NCI-H1092 (cell line): ENCODE measurements around the gene EPB41L4B.
"Not testable (repeated sequence)": the region's sequence is repeated elsewhere in the genome, so short reads cannot be mapped to it uniquely, and the experiment has no call there.

ENCODE experiments used
- DNase-seq: peaks from one replicate; lab custom pipeline; 2025; lab: John Stamatoyannopoulos, UW

Gene EPB41L4B

DNA sequence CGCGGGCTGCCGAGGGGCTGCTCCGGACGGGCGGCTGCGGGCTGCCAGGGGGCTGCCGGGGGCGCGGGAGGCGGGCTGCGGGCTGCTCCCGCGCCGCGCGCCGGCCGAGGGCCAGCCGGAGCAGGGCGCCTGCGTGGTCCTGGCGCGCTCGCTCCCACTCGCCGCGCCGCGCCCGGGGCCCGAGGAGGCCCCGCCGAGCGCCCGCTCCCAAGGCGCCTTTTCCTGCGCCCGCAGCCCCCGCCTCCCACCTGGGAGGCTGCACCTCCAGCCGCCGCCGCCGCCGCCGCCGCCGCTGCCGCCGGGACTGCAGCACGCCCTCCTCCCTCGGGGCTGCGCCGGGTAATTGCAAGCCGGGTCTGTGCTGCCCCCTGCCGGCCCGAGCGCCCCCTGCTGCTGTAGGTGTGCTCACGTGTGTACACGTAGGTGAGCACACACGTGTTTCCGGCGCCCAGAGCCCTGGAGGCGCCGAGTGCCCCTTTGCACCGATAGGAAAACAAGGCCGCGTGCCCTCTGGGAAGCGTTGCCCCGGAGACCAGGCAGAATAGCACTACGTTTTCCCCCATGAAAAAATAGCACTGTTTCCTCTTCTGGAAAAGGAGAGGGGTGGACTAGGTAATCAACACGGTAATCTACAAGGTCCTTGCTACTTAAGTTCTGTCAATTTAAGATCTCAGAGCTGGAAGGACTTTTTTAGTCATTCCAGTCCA, at the start of gene EPB41L4B:
TSS of gene EPB41L4B (minus strand) at position 318 of the 707 bp plus-strand sequence. CDS start 613 bp downstream, outside the sequence.
- peak; percentile 80 for DNase-seq

DNA sequence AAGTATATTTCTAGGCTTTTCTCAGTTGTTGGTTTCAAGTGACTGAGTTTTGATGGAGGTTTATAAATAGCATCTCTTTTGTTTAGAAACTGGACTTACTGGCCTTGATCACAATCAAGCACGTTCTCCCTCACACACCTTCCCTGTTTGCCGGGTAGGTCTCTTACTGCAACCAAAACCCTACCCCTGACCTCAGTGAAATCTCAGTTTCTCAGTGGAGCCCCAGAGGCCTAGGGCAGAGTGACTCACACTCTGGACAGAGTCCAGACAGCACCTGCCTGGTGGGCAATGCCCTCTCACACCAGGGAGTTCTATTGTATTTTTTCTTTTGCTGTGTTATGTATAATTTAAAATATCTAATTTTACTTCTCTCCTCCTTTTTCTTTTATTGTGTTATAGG, 48.4 kb upstream of the EPB41L4B start:
- DNase-seq: no peak

DNA sequence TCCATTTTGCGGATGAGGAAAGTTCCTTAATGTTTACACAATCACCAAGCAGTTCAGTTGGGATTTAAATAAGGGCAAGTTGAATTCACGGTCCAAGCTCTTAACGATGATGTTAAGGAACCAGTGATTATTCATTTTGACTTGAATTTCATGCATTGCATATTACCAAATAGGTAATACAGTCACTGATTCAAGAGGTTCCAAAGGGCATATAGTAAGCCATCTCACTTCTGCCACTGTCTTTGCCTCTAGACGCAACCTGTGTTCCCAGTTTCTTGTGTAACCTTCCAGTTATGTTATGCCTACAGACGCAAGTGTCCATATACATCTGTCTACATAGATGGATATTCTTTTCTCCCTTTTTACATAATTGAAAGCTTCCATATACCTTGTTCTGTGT, 39.9 kb upstream of the EPB41L4B start:
- no peak for DNase-seq

DNA sequence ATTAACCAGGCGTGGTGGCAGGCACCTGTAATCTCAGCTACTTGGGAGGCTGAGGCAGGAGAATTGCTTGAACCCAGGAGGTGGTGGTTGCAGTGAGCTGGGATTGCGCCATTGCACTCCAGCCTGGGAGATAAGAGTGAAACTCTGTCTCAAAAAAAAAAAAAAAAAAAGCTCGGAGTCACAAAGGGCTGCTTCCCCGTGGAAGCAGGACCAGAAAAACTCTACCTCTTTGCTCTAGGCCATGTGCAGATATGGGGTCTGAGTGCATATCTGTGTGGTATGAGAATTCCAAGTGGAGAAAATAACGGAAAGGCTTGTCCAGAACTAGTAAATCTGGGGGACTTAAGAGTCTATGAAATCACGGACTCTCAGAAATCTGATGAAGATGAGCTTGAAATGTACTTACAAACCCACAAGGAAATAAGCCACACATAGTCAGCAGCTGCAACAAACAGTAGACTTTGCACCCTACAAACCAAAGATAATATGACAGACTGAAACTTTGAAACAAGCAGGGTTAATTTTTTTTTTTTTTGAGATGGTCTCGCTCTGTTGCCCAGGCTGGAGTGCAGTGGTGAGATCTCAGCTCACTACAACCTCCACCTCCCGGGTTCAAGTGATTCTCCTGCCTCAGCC, 38.2 kb upstream of the EPB41L4B start:
- not testable (repeated sequence) for DNase-seq

DNA sequence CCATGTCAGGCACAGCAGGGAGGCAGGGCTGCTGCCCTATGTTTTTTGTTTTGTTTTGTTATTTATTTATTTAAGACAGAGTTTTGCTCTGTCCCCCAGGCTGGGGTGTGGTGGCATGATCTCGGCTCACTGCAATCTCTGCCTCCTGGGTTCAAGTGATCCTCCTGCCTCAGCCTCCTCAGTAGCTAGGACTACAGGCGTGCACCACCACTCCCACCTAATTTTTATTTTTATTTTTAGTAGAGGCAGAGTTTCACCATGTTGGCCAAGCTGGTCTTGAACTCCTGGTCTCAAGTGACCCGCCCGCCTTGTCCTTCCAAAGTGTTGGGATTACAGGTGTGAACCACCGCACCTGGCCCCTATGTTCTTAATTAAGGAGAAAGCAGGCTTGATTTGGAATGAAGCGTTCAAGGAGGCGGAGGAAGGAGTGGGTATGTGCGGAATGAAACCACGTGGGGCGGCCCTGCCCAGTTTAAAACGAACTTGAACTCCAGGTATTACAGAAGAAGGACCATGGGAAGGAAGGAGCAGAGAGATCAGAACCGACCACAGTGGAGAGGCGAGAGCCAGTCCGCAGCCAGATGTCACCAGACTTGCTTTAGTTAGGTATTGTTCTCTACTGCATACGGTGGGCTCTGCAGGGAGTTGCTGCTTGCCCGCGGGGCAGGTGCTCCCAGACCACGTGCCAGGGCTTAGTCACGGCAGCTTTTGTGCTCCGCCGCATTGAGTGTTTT, 34.9 kb upstream of the EPB41L4B start:
- peak; percentile 22 for DNase-seq

DNA sequence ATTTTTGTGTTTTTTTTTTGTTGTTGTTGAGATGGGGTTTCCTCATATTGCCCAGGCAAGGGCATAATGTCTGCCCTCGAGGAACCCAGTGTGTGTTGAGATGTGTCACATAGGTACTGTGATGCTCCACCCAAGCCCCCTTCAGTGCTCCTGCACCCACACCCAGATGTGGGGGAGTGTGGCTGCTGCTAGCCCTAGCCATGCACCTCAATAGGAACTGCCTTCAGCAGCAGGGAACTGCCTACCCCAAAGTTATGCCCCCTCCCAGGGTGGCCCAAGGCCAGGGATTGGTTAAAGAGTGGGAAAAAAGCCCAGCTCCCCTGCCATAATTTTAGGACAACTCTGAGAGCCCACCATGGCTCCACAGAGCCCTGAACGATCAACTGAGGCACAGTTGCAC, 33.3 kb upstream of the EPB41L4B start:
- DNase-seq: no peak

DNA sequence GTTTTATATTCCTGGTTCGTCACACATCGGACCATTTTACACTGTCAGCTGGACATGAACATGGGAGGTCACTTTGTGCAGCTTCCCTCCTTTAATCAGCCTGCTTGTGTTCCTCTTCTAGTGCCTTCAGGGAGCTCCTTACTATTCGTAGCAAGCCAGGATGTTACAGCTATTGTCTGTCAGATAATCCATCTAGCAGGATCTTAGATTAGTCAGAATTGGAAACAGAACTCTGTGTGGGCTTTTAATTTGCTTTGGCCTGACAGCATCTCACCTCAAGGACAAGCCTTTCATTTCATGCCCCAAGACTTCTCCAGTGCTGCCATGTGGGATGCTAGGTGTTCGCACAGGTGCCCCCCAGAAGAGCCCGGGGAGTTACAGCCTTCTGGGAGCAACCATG, 30.2 kb upstream of the EPB41L4B start:
- no peak for DNase-seq

DNA sequence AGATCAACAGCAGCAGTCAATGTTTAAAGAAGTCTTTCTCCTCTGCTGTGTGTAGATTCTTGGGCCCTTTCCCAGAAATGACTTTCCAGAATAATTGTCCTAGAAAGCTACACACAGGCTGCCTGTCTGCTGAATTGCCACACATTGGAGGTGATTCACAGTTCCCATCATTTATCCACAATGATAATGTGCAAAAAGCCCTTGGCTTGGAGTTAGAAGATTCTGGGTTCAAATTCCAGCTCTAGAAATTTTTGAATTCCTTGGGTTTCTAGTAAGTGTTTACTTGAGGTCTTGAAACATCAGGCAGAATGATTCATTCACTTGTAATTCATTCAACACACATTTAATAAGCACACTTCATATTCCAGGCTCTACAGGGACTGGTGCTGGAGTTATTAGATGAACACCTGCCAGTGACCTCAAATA, 28.6 kb upstream of the EPB41L4B start:
- DNase-seq: no peak

DNA sequence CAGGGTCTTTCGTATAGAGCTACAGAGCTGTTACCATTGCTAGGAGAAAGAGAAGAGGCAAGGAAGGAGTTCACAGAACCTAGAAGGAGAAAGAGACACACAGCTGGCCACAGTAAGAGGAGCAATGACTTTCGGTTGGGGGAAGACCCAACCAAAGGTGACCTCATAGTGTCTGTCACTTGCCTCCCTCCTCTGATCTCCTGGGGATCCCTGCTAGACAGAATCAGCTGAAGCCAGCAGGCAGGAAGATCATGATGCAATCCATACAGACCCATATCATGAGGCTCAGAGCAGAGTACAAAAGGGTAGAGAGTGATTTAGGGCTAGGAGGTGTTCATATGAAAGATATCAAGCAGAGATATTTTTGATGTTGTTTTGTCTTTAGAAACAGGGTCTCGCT, 26.0 kb upstream of the EPB41L4B start:
- no peak for DNase-seq

DNA sequence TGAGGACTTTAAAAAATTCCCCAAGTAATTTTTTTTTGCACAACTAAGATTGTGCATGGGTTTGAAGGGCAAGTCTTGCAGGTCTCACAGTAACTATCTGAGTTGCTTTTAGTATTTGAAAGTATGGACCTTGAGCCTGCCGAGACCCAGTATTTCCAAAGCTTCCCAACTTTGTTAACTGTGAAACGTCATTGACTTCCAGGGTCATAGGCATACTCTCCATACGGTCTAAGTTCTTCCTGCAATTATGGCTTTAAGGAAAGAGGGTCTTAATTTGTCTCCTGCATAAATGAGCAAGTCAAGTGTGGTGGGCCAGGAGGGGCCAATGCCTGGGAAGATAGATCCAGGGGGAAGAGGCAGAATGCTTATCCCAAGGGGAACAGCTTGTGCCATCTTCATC, 24.0 kb upstream of the EPB41L4B start:
- no peak for DNase-seq

DNA sequence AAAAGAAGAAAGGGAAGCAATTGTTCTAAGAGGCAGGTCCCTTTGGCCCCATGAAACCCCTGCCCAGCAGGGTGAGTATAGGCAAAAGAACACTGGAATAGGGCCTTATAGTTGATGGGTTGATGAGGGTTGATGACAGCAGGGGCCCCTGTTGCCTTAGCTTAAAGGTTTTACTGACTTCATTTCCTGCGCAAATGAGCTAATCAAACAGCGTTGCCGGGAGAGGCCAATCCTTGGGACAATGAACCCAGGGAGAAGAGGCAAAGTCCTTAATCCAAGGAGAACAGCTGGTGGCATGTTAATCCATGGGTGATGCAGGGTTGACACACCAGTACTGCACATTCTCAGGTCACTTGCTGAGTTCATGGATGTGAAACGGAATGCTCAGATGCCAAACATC, 22.0 kb upstream of the EPB41L4B start:
- no peak for DNase-seq

DNA sequence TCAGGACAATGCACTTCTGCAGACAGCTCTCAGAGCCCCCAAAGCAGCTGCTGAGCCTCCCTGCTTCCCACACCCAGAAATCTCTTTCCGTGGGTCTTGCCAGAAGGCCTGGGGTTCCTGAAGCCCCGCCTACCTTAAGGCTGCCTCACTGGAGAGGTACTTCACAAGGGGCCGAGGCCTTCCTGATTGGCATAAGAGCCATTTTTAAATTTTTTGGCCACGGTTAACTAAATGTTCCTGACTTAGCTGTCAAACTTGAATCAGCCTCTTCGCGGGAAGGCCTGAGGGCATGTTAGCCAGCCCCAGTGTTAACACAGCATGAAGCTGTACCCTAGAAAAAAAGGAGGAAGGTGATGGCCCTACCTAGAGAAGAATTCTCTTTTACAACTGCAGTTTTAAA, 20.7 kb upstream of the EPB41L4B start:
- no peak for DNase-seq

DNA sequence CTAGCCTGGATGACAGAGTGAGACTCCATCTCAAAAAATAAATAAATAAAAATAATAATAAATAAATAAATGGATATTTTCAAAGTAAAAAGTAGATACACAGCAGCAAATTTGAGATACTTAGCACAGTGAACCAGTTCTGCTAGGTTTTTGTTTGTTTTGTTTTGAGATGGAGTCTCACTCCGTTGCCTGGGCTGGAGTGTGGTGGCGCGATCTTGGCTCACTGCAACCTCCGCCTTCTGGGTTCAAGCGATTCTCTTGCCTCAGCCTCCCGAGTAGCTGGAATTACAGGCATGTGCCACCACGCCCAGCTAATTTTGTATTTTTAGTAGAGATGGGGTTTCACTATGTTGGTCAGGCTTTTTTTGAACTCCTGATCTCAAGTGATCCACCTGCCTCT, 20.1 kb upstream of the EPB41L4B start:
- not testable (repeated sequence) for DNase-seq

DNA sequence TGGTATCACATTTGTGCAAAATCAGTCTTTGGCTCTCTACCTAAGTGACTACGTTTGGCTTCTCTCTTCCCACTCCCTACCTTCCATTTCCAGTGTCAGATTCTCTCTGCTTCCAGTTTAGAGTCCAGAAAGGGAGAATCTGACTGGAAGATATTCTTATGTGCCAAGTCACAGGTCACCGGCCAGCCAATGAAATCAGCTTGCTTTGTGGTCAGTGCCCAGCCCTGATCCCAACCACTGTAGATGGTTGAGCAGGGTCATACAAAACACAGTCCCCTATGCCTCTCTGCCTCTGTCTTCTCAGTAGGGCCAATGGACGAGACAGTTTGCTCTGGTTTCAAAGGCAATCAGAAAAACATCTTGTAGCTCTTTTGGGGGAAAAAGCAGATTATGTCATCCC, 15.6 kb upstream of the EPB41L4B start:
- DNase-seq: no peak

DNA sequence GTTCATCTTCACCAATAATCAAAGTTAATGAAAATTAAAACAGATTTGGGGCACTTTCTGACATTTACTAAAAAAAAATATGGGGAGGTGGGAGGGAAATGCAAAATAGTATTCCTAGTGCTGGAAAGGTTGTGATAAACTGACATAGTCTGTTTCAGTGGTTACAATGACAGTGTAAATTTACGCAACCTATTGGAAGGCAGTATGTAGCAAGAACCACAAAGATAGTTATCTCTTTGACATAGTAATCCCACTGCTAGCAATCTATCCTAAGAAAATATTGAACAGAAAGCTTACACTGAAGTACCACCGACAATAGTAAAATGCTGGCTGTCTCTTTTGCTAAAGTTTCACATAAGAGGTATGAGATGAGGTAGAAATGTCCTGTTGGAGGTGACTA, 15.1 kb upstream of the EPB41L4B start:
- DNase-seq: no peak

DNA sequence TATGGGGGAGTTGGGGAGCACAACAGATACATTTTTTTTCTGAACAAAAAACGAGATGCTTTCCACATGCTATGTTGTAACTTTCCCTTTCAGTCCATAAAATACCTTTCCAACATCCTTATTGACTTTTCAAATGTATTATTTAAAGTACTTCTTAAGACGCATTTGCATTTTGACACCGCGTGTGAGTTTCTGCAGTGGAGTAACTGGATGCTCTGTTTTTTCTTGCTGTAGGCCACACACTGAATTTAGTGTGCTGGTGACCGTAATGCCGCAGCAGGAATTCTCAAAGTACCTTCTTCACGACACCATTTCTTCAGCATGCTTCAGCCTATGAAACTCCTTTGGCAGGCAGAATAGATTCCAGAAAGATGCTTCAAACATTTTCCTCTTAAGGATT, 14.3 kb upstream of the EPB41L4B start:
- DNase-seq: no peak

DNA sequence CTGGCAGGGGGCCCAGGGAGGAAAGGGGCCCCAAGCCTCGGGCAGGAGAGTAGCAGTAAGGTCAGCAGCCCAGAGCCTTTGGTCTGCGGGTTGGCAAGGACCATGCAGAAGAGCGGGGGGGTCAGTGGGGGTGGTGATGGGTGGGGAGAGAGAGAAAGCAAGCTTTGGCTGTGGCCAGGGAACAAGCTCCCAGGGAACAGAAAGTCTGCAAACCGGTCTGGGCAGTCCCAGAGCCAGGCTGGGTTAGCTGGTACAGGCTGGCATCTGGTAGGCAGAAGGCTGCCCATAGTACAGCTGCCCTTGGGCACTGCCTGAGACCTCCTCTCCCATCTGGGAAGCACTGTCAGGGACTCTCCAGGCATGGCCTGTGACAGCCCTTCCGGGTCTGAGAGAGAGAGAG, 10.5 kb upstream of the EPB41L4B start:
- DNase-seq: no peak

DNA sequence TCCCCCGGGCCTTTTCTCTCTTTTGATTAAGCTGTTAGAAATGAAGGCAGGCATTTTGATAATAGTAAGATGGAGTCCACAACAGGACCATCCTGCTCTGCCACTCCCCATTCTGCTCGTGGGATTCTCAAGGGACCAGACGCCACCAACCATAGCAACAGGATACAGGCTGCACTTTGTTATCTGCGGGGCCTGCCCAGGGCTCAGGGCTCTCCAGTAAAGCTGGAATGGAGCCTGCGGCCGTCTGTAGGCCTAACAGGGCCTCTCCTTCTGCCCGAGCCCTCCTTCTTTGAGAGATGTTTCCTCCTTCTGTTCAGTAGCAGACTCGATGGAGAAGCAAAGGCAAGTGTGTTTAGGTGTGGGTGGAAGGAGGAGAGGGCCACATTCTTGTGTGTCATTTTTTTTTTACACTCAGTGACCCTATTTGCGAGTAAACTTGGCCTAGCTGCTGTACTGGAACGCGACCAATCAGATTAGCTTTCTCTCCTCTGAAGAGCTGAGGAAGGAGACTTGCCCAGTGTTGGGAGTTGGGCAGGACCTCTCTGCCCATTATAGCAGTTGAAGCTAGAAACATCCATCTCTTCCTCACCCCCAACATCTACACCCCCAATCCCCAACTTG, 8.9 kb upstream of the EPB41L4B start:
- no peak for DNase-seq

DNA sequence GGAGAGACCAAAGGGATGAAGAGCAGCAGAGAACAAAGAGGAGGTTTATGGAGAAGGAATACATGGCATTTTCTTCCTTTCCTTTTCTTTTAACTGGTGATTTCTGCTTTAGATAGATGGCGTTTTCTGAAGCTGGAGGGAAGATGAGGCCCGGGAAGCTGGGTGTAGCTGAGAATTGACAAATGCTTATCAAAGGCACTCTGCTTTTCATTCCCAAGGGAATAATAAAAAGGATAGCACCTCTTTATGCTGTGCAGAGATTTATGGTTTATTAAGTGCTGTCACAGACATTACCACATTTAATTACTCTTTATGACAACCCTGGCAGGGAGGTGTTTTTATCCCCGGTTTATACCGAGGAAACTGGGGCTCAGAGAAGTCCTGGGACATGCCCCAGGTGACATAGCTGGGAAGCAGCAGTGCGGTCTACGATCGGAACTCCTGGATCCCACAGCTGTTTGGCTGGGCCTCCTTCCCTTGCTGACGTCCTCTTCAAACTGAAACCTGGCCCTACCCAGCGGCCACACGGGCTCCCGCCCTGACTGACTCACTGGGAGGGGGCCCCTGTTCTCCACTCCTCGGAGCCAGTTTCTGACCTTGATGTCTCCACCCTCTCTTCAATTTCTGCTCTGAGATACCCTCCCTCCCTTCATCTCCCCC, 8.2 kb upstream of the EPB41L4B start:
- no peak for DNase-seq

DNA sequence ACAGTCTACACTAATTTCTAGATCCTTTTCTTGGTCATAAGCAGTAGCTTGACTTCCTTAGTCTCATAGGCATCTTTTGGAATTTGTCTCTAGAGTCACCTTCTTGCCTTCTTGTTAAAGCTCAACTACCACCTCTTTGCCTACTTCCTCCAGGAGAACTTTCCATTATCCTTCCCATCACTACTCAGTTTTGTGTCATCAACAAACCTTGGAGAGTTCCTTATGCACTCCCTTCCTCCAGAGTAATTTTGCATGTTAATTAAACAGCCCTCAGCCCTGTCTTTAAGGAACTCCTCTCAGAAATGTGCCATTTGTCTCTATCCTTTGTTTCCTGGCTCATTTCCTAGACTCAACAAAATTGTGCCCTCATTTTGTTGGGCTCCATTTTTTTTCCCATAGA, 4.2 kb upstream of the EPB41L4B start:
- no peak for DNase-seq

DNA sequence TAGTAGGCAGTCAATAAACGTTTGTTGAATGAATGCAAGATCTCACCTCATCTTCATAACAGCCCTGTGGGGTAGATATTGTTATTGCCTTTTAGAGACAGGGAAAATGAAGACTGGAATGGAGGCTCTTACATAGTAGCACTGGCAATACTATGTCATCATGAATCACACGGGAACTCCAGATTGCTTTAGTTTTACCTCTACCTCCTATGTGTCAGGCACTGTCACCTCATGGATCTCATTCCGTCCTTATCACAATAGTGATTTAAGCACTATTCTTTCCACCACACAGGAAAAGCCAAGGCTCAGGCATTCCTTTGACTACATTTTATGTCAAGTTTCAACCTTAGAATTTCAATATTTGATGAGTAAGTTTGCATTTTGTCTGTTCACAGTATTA, 2.9 kb upstream of the EPB41L4B start:
- DNase-seq: no peak

DNA sequence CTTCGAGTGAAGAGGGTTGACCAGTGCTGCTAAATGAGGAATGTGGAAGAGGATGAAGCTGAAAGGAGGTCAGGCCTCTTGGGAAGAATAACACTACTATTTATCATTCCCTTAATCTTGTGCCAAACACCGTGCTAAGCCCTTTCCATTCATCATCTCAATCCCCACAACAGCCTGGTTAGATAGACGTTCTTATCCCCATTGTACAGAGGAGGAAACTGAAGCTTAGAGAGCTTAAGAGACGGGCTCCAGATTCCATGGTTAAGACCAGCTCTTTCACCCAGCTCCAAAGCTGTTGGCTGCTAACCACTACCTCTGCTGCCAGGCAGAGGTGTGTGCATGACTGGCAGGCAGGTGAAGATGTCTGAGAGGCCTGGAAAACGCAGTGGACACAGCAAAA, 868 bp upstream of the EPB41L4B start:
- no peak for DNase-seq
